ENCODE data around the gene PSD. TPM values are rescaled to one million over a fixed set of nuclear protein-coding genes. Genes with fewer than 3 reads are reported as not detected.
"Not testable (repeated sequence)": the region's sequence is repeated elsewhere in the genome, so short reads cannot be mapped to it uniquely, and the experiment has no call there.

Gene PSD
- total and polyA plus RNA-seq, 3 donors from 2014 or later: 17.7 to 22.7 (median 22.0) TPM

DNA sequence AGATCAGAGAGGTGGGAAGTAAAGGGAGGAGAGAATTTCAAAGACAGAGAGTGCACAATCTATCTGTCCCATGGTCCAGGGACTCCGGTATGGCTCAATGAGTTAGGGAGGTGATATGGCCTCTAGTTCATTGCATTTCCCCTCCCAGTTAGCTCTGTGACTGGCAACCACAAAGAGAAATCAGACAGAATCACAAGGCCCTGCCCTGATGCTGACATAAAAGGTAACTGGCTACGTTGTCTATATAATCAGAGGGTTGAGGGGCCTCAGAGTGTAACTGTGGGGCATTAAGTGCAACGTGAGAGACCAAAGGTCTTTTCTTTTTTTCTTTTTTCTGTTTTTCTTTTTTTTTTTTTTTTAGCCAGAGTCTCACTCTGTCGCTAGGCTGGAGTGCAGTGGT, 40.1 kb upstream of the PSD start:
- no peak overlapping the region for H3K27ac ChIP-seq
- no peaks in the 10 kb centered on the region for H3K27me3 ChIP-seq
- peaks cover 12% of the 10 kb centered on the region for H3K4me1 ChIP-seq
- H3K36me3 ChIP-seq (ENCODE audit: low read depth, missing control alignments): no peaks in the 10 kb centered on the region
- H3K9me3 ChIP-seq: no peaks in the 10 kb centered on the region
- TF ChIP-seq, protein P1, sequence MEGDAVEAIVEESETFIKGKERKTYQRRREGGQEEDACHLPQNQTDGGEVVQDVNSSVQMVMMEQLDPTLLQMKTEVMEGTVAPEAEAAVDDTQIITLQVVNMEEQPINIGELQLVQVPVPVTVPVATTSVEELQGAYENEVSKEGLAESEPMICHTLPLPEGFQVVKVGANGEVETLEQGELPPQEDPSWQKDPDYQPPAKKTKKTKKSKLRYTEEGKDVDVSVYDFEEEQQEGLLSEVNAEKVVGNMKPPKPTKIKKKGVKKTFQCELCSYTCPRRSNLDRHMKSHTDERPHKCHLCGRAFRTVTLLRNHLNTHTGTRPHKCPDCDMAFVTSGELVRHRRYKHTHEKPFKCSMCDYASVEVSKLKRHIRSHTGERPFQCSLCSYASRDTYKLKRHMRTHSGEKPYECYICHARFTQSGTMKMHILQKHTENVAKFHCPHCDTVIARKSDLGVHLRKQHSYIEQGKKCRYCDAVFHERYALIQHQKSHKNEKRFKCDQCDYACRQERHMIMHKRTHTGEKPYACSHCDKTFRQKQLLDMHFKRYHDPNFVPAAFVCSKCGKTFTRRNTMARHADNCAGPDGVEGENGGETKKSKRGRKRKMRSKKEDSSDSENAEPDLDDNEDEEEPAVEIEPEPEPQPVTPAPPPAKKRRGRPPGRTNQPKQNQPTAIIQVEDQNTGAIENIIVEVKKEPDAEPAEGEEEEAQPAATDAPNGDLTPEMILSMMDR (IDR thresholded peaks at IDR 0.05): no peak
- no peak for TF ChIP-seq POLR2A (IDR thresholded peaks at IDR 0.05)
- intact Hi-C loops (cut with DNase I; ENCODE audit: low total_unique reads): no loop called here
- no peak for DNase-seq
- 79 to 86% methylated on average over 4 of the region's 4 CpGs for WGBS, 2 donors
- H3K4me3 ChIP-seq: no peak overlapping the region

DNA sequence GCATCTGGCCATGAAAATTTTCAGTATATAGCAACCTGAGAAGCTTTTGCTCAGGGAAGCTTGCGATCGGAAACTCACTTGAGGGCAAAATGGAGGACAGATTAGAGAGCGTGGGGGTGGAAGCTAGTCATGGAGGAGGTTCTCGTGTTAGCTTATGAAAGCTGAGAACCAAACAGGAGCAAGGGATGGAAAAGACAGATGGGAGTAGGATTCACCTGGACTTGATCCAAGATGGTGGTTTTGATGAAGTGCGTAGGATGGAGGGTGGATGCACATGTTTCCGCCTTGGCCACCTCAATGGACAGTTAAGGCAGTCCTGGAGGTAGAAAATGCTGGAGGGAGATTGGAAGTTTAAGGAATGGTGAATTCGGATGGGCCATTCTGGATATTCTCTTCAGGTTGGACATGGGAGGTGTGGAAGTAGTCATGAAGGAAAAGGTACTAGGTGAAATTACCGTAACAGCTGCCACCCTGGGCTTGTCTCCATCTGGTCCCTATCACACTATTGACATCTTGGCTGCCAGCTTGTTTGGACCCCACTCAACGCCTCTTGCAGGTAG, 39.1 kb upstream of the PSD start:
- no peak overlapping the region for H3K4me3 ChIP-seq
- H3K9me3 ChIP-seq: no peaks in the 10 kb centered on the region
- H3K27ac ChIP-seq: no peak overlapping the region
- H3K36me3 ChIP-seq (ENCODE audit: low read depth, missing control alignments): no peaks in the 10 kb centered on the region
- TF ChIP-seq, protein P1 (IDR thresholded peaks at IDR 0.05): no peak
- TF ChIP-seq POLR2A (IDR thresholded peaks at IDR 0.05): no peak
- WGBS, 2 donors: 79 to 86% methylated on average over 9 of the region's 9 CpGs
- H3K27me3 ChIP-seq: no peaks in the 10 kb centered on the region
- intact Hi-C loops (cut with DNase I; ENCODE audit: low total_unique reads): no loop called here
- H3K4me1 ChIP-seq: peaks cover 8% of the 10 kb centered on the region
- DNase-seq: no peak

DNA sequence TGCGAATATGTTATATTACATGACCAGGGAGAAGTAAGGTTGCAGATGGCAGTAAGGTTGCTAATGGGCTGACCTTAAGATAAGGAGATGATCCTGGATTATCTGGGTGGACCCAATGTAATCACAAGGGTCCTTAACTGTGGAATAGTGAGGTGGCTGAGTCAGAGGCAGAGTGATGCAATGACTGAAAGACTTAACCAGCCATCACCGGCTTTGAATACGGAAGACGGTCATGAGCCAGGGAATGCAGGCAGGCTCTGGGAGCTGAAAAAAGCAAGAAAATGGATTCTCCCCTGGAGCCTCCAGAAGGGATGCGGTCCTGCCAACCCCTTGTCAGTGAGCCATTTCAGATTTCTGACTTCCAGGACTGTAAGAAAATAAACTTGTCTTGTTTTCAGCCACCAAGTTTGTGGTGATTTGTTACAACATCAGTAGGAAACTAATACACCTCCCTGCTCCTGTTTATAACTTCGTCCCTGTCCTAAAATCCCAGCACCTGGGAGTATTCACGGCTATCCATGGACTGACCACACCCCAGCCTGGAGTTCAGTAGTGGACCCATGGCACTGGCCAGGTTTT, 37.4 kb upstream of the PSD start:
- no peaks in the 10 kb centered on the region for H3K36me3 ChIP-seq (ENCODE audit: low read depth, missing control alignments)
- no peaks in the 10 kb centered on the region for H3K9me3 ChIP-seq
- H3K27ac ChIP-seq: no peak overlapping the region
- peaks cover 7% of the 10 kb centered on the region for H3K4me1 ChIP-seq
- H3K27me3 ChIP-seq: no peaks in the 10 kb centered on the region
- no peak overlapping the region for H3K4me3 ChIP-seq
- no peak for DNase-seq
- 89 to 94% methylated on average over 7 of the region's 7 CpGs for WGBS, 2 donors
- TF ChIP-seq POLR2A (IDR thresholded peaks at IDR 0.05): no peak
- TF ChIP-seq, protein P1 (IDR thresholded peaks at IDR 0.05): no peak
- intact Hi-C loops (cut with DNase I; ENCODE audit: low total_unique reads): no loop called here

DNA sequence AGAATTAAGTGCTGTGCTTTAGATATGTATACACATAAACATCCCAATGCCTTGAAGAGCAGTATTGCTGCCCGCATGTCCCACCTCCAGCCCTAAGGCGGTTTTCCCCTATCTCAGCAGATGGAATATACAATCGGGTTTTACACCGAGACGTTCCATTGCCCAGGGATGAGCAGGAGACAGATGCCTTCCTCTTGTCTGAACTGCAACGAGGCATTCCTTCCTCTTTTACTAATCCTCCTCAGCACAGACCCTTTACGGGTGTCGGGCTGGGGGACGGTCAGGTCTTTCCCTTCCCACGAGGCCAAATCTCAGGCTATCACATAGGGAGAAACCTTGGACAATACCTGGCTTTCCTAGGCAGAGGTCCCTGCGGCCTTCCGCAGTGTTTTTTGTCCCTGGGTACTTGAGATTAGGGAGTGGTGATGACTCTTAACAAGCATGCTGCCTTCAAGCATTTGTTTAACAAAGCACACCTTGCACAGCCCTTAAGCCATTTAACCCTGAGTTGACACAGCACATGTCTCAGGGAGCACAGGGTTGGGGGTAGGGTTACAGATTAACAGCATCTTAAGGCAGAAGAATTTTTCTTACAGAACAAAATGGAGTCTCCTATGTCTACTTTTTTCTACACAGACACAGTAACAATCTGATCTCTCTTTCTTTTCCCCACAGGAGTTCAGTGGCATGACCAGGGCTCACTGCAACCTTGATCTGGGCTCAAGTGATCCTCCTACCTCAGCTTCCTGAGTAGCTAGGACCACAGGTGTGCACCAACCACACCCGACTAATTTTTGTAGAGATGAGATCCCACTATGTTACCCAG, 36.3 kb upstream of the PSD start:
- H3K27me3 ChIP-seq; H3K4me3 ChIP-seq; H3K4me1 ChIP-seq; DNase-seq; H3K36me3 ChIP-seq (ENCODE audit: low read depth, missing control alignments); H3K9me3 ChIP-seq; H3K27ac ChIP-seq; intact Hi-C loops (cut with DNase I; ENCODE audit: low total_unique reads): not testable (repeated sequence)
- WGBS, 2 donors: 77 to 83% methylated on average over 13 of the region's 13 CpGs

DNA sequence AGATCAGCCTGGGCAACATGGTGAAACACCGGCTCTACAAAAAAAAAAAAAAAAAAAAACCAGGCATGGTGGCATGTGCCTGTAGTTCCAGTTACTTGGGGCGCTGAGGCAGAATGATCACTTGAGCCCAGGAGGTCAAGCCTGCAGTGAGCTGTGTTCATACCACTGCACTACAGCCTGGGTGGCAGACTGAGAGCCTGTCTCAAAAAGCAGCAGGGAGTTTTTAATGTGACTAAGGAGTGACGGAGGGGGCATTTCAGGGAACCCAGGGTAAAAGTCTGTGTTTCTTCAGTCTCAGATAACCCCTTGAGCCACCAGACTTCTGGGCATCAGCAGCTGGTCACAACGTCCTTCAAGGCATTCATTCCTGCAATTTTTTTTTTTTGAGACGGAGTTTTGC, 34.9 kb upstream of the PSD start:
- Histone ChIP-seq H3K4me3 (no peak overlapping the region), H3K36me3 (ENCODE audit: low read depth, missing control alignments) (no peaks in the 10 kb centered on the region), H3K9me3 (no peaks in the 10 kb centered on the region), H3K4me1 (peaks cover 7% of the 10 kb centered on the region), H3K27ac (no peak overlapping the region), H3K27me3 (no peaks in the 10 kb centered on the region)
- no peak for DNase-seq
- intact Hi-C loops (cut with DNase I; ENCODE audit: low total_unique reads): no loop called here
- WGBS, 2 donors: 84 to 90% methylated on average over 5 of the region's 5 CpGs
- TF ChIP-seq, protein P1 (IDR thresholded peaks at IDR 0.05): no peak
- TF ChIP-seq POLR2A (IDR thresholded peaks at IDR 0.05): no peak
